Ureter (tissue), 1 donor: ENCODE results near the gene TMEM273. TPM values are rescaled to one million over a fixed set of nuclear protein-coding genes. Genes with fewer than 3 reads are reported as not detected.
"Not testable (repeated sequence)": the region's sequence is repeated elsewhere in the genome, so short reads cannot be mapped to it uniquely, and the experiment has no call there.

Experiments used
- DNase-seq: peaks from one replicate; pipeline ENCODE4 v3.0.0-alpha.2; 2020; ENCODE audit warnings: low spot score
- total RNA-seq: library from RNA; stranded (reverse); gene quantifications from one replicate; pipeline ENCODE4 v1.2.4, GENCODE V29; 2023
- donor health status: DM: yes; HTN: yes; CAD: no.

Gene TMEM273
- total RNA-seq, 1 donor from 2014 or later, result 26.6 TPM

DNA sequence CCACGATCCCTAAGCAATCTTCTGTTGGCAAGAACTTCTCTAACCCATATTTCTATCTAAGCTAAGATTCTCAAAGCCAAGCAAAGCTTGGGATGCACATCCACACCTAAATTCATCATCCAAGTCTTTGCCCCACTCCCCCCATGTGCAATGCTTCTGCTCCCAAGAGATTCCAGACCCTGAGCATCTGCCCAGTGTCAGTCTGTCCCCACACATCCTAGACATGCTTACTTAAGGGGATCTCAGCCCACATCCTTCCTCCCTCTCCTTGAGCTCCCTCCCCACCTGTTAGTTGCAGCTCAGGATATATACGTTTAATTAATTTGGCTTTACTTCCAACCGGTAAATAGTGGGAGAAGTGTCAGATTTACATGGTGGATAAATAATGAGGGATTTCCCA, 17.0 kb upstream of the TMEM273 start:
- no peak for DNase-seq

DNA sequence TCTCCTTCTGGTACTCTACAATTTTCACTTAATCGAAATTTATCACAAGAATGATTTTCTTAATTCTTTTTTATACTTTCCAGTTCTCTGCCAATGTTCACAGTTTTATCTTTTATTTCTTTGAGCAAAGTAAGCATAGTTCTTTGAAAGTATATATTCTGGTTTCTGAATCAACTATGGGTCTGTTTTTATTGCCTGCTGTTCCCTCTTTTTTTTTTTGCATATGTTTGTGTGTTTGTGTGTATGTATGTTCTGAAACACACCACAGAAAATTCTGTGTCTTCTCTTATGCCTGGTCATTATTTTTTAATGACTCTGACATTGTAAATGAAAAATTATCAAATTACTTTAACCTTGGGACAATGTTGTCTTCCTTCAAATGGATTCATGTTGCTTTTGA, 15.9 kb upstream of the TMEM273 start:
- no peak for DNase-seq

DNA sequence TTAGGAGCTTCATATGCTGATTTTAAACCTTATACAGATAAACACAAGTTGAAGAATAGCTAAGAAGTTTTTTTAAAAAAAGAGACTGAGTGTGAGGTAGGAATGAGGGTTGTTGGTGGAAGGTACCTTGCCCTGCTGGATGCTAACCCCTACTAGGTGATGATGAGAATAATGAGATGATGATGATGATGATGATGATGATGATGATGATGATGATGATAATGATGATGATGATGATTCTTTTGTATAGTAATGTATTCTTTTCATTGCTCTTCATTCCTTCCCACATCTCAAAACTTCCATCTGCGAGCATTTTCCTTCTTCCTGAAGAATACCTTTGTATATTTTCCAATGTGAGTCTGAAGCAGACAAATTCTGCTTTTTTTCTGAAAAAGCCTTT, 14.1 kb upstream of the TMEM273 start:
- DNase-seq, result no peak

DNA sequence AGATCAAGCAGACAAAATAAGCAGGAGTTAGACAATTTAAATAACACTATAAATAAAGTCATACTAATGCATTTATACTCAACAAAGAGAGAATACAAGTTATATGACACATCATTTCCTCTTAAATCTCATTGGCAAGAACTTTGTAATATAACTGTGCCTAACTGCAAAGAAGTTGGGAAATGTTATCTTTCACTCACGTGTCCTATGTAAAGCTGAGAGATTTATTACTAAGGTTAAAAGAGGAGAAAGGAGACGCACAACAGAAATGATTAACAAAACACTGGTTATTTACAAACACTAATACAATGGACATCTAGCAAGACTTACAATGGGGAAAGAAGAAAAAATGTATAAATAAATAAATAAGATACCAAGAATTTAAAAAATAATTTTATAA, 12.7 kb upstream of the TMEM273 start:
- DNase-seq, result no peak

DNA sequence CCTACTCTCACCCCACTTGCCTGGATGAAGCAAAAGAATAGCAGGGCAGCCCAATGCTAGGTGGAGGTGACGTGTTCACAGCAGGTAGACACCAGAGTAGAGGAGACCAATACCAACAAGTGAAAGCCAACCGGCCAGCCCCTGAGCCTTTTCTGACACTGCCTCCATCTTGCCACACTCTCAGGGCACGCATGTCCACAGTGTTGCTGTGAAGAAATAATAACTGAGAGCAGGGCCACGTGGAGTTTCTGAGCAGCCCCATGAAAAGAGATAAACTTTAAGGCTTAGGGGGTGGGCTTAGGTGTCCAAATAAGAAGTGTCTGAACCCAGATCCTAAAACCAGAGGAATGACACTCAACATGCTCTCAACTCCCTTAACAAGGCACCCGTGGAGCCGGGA, 9.0 kb upstream of the TMEM273 start:
- no peak for DNase-seq

DNA sequence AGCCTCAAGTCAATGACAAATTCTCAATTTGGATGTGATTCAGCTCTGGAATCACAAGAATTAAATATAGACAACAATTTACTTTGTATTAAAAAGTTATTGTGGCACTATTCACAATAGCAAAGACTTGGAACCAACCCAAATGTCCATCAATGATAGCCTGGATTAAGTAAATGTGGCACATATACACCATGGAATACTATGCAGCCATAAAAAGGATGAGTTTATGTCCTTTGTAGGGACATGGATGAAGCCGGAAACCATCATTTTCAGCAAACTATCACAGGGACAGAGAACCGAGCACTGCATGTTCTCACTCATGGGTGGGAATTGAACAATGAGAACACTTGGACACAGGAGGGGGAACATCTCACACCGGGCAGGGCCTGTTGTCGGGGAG, 7.7 kb upstream of the TMEM273 start:
- DNase-seq, result not testable (repeated sequence)

DNA sequence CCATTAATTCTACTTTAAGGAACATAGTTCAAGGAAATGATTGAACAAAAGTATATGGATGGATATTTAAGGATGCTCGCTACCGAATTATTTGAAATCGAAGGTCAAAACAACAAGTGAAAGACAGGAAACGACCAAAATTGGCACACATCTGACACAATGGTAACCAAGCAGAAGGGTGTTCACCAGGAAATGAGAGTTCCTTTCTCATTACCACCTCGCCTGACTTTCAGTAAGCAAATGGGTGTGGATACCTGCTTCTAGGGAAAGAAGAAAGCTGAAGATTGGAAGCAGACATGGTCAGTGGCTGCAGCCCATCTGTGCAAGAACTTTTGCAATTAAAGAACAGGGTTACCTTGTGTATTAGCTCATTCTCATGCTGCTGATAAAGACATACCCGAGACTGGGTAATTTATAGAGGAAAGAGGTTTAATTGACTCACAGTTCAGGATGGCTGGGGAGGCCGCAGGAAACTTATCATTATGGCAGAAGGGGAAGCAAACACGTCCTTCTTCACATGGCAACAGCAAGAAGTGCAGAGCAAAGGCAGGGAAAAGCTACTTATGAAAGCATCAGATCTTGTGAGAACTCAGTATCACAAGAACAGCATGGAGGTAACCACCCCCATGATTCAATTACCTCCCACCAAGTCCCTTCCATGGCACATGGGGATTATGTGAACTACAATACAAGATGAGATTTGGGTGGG, 6.2 kb upstream of the TMEM273 start:
- no peak for DNase-seq

DNA sequence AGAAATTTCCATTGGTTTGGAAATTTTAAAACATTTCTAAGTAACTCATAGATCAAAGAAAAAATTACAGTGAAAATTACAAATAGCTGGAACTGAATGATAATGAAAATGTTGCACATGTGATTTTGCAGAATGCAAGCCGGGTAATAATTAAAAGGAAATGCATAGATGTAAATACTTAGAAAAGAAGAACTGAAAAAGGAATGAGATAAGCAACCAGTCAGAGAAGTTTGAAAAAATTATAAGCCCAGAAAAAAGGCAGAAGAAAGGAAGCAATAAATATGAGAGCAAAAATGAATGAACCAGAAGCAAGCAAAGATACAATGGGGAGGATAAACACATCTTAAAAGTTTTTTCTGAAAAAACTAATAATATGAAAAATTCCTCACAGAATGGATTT, 3.2 kb upstream of the TMEM273 start:
- no peak for DNase-seq

DNA sequence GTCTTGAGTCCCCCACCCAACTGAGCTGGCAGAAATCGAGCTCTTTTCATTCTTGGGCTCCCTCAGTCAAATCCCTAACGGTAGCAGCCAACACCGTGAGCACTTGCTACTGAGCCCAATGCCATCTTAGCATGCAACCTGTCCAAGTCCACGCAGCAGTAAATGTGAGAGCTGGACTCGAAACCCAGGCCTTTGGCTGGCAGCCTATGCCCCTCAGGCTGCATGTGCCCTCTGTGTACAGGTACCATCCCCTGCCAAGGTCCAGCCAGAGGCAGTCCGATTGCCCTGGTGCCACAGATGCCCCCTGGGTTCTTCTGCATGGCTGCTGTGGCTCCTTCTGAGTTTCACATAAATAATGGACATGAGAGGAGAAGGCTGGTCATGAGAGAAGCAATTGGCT, 1.2 kb upstream of the TMEM273 start:
- no peak for DNase-seq

DNA sequence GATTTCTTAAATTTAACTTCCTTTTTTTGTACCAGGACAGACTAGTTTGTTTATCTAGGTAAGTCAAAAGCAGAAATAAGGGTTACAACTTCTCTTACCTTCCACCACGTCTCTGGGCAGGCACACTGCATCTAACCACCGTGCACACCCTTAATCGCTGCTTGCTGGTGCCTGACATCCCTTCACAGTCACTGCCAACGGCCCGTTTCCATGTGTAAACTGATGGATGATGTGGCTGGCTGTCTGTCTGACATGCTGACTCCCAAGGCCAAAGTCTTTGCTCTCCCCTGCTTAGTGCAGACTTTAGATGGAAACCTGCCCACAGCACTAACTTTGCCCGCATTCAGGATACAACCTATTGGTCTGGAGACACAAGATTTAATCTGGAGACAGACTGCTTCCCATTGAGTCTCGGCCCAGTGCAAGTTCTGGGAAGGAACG, 1.1 kb downstream of the TMEM273 start:
- DNase-seq, result peak; percentile 35

DNA sequence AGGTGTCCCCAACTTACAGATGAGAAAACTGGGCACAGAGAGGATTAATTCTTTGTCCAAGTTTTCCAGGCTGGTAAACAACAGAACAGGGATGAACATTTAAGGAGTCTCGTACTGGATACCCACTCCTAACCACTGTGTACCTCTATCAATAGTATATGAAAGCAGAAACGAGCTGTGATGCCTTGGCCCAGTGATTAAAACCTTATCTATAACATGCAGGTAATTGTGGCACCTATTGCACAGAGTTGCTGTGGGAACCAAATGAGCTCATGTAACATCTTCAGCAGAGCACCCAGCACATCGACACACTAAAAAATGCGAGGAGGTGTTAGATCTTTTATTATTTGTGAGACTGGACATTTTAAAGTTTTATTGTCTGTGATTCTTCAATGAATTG, 1.6 kb downstream of the TMEM273 start:
- no peak for DNase-seq

DNA sequence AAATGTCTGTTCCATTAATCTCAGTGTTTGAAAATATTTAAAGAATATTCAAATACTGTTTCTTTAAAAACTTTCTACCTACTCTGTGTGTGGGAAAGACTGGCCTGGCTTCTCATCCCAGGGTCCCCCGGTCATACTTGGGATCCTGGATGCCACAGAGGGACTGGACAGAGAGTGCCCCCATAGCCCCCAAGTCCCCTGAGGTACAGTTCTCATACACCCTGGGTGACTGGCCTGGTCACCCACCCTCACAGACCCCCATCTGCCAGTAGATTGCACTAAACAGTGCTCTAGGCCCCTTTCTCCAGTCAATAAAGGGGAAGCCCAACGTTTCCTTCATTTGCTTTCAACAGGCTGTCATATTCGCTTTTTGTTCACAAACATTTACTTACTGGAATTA, 3.0 kb downstream of the TMEM273 start:
- no peak for DNase-seq

DNA sequence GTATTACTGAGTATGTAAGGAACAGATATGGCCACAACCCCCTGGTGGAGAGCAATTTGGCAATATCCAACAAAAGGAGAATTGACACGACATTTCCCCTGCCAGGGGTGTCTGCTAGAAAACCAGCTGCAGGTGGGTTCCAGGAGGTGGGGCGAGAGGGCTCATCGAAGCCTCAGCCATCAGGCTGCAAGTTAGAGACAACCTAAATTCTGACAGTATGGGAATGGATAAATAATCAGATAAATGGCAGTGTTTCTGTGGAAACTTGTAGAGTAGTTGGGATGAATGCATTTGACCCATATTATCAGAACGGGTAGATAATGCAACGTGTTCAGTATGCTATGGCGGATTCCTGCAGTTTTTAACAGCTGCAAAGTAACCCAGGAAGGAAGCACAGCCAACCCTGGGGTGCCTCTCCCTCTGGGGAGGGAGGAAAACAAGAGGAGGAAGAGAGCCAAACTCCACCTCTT, 3.5 kb downstream of the TMEM273 start:
- peak; percentile 35 for DNase-seq

DNA sequence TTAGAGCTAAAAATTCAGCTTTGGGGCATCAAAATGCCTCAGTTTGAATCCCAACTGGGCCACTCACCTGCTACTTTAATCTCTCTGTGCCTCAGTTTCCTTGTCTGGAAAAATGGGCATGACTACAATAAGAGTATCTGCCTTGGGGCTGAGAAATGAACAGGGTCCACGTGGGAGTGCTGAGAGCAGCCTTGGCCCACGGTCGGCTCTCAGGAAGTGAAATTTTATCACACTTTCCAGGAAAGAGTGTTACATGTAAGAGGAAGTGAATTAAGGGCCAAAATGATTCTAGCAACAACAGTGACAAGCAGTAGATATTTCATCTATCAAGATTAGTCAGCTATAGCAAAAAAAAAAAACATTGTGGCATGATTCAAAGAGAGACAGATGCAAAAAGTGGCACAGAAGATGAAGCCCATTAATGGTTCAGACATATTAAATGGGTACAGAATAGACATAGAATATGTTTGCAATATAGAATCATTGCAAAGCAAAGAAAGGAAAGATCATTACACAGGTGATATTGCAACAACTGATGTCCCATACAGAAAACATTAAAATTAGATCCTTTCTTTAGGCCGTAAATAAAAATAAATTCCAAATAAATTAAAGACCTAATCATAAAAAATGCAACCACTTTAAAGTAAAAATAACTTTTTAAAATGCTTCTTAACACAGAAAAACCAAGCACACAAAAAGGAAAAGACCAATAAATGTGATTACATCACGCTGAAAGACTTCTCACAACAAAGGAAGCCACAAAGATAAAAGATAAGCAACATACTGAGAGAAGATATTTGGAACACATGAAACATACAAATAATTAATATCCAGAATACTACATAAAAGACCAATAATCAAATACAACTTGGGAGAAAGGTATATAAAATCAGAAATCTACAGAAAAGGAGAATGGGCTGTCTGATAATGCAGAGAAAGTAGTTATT, 4.3 kb downstream of the TMEM273 start:
- no peak for DNase-seq

DNA sequence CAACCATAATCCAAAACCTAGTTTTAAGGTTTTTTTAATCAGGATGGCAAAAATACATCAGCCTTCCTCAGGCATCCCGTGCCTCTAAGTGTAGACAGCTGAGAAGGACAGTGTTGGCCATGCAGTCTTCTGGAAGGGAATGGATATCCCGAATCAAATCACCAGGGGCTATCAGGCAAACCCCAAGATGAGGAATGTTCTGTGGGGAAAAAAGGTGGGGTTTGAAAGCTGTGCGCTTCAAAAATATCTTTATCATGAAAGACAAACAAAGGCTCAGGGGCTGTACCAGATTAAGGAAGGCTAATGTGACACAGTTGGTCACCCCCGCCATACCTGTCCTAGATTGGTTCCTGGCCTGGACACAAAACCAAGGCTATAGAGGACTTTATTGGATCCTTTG, 5.4 kb downstream of the TMEM273 start:
- DNase-seq, result no peak

DNA sequence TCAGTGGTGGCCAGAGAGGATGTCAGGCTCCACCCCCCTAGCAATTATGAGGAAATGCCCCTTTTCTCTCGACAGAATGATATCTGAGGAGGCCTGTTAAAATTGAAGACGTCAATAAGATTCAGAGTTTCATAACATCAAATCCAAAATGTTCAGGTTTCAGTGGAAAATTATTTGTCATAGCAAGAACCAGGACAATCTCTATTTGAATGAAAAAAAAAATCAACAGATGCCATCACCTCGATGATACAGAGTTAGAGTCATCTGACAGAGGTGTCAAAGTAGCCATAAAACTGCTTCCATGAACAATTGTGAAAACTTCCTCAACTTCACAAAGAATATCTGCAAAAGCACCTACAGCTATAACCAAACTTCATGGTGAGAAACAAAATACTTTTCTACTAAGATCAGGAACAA, 7.7 kb downstream of the TMEM273 start:
- DNase-seq, result no peak

DNA sequence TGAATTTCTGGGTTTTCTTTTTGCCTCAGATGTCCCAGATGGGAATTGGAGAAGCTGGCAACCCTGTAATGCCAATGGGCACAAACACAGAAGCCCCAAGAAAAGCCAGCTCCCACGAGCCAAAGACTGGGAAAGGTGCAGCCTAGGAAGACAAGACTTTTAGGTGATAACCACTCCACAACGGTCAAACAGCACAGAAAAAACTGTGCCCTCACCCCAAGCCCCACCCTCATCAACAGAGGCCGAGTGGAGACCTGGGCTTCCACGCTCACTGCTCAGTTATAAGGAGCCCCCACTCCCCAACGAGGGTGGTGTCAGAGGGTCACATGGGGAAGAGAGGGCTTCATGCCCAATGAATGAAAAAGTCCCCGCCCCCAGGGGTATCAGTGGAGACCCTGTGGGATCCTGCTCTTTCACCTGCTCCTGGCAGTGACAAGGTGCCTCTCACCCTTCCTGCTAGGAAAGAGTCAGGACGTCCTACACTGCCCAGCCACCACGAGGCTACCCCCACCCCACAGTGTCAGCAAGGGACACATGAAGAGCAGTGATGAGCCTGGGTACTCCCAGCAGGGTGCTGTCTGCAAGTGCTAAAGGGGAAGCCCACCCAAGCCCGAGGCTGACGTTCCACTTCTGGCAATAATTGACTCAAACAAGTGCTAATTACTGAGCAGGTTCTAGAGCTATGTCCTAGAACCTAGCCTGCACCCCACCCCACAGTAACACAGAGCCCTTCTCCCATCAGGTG, 8.3 kb downstream of the TMEM273 start:
- DNase-seq, result no peak

DNA sequence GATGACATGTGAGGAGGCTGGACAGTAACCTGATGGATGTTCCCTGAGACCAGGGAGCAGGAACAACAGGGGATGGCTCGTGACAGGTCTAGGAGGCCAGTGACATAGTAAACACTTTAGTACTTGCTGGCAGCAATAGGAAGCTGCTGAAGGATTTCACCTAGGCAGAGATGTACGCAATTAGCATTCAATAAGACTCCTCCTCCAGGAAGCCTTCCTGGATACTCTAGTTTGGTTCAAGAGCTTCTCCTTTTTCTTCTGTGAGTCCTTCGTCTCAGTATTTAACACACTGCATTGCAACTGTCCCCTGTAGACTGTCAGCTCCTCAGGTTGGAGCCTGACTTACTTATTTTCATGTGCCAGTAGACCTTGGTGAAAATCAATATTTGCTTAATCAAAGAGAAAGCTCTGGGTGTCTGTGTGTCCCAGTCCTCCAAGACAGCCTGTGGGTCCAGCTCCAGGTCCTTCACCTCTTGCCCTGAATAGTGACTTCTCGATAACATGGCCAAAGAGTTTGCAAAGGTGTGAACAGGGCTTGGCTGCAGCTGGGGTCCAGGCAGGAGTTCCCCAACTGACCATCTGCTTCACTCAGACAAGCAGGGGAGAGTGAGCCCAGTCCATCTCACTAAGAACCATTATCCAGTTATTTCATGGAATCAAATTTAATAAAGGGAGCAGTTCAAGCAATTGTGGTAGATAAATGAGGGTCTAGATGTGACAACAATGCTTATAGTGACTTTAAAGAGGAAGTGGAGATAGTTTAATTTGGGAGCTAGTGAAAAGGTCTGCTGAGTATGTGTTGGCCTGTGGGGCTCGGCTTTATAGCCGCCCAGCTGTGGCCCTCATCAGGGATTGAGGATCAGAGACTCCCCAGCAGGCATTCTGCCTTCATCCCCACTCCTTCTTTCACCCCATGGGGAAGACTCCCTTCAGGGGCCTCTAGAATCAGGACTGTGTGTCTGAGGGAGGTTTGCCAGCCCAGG, 9.4 kb downstream of the TMEM273 start:
- DNase-seq, result no peak

DNA sequence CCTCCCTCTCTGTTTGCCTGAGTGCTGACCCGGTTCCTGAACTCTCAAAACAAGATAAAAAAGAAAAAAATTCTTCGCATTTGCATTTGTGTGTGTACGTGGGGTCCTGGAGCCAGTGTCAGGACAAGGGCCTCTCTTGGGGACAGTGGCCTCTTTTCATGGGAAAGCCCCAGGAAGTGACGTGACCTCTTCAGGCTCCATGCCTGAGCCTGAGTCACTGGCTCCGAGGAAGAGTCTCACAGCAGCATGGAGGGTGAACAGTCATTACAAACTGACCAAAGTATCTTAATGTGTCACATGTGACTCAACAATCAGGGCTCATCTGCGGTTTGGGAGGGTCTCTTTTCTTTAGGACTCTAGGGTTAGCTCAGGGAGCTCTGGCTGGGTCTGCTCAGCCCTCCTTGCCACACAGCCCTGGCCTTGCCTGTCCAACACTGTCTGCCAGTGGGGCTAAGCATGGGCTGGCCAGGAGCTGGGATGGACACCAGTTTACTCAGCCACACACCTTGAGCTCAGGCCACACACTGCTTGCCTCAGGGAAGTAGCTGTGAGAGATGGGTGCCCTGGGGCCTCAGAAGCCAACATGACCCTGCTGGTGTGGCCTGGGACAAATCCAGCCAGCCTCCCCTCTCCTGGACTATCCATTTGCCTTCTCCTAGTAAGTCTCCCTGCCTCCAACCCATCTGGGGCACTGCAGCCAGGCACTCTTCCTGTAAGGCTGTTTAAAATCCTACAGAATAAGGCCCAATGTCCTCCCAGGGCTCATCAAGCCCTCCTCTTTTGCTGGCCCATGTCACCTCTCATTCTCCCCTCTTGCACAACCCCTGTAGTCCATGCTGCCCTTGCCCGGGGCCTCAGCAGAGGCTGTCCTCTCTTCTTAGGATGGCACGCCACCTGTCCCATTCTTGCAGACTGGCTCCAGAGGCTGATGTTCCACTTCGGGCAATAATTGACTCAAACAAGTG, 10.5 kb downstream of the TMEM273 start:
- DNase-seq, result no peak
